Fibroblast of lung (primary cell): ENCODE measurements around the gene RPS15.

Experiments used
- EZH2 ChIP-seq: IDR thresholded peaks from 2 replicates; pipeline ENCODE4 v1.5.1; 2012; ENCODE audit warnings: low read length, control low read depth, mild to moderate bottlenecking; ENCODE audit errors: missing control alignments
- TF ChIP-seq, protein P1 (sequence below), 2 donors: IDR thresholded peaks in 1 of 2; conservative IDR thresholded peaks in 1 of 2; 1 replicate in 1 of 2; 2 replicates in 1 of 2; pipeline ENCODE4 v1.5.1; 2011 to 2012; ENCODE audit warnings: low read length in 2 of 2, control low read depth in 1 of 2, inconsistent platforms in 1 of 2, low read depth in 1 of 2, mild to moderate bottlenecking in 1 of 2

DNA sequence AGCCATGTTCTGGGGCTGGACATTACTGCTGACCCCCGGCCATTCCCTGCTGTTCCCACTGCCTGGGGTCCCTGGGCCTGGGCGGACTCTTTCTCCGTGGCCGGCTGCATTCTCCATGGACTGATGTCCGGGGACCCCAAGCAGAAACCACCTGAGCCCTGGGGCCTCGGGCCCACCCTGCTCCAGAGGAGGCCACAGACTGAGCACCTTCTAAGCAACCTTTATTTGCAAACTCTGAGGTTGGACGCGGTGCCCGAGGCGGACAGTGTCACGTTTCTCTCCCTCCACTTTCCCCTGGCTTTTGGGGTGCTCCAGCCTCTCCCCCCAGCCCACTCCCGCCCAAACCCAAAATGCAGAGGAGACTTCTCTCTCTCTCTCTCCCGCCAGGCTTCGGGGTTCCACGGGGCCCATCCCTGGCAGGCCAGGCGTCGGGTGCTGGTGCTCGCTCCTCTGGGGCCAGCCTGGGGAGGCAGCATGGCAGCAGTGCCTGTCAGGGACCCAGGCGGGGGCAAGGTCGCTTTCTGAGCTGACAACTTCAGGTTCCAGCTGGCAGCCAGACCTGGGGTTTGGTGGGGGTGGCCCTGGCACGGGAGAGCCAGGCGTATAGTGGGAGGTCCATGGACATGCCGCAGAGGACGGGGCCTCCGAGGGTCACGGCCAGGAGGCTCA lies 43.2 kb downstream of the RPS15 start:
- TF ChIP-seq, protein P1, sequence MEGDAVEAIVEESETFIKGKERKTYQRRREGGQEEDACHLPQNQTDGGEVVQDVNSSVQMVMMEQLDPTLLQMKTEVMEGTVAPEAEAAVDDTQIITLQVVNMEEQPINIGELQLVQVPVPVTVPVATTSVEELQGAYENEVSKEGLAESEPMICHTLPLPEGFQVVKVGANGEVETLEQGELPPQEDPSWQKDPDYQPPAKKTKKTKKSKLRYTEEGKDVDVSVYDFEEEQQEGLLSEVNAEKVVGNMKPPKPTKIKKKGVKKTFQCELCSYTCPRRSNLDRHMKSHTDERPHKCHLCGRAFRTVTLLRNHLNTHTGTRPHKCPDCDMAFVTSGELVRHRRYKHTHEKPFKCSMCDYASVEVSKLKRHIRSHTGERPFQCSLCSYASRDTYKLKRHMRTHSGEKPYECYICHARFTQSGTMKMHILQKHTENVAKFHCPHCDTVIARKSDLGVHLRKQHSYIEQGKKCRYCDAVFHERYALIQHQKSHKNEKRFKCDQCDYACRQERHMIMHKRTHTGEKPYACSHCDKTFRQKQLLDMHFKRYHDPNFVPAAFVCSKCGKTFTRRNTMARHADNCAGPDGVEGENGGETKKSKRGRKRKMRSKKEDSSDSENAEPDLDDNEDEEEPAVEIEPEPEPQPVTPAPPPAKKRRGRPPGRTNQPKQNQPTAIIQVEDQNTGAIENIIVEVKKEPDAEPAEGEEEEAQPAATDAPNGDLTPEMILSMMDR (conservative IDR thresholded peaks at IDR 0.05 in 1 of 2, IDR thresholded peaks at IDR 0.05 in 1 of 2; ENCODE audit: low read depth in 1 of 2, low read length in 2 of 2) = no peak
- no peak for TF ChIP-seq EZH2
